ENCODE measurements around the gene FERMT2.

The FERMT2 gene, protein sequence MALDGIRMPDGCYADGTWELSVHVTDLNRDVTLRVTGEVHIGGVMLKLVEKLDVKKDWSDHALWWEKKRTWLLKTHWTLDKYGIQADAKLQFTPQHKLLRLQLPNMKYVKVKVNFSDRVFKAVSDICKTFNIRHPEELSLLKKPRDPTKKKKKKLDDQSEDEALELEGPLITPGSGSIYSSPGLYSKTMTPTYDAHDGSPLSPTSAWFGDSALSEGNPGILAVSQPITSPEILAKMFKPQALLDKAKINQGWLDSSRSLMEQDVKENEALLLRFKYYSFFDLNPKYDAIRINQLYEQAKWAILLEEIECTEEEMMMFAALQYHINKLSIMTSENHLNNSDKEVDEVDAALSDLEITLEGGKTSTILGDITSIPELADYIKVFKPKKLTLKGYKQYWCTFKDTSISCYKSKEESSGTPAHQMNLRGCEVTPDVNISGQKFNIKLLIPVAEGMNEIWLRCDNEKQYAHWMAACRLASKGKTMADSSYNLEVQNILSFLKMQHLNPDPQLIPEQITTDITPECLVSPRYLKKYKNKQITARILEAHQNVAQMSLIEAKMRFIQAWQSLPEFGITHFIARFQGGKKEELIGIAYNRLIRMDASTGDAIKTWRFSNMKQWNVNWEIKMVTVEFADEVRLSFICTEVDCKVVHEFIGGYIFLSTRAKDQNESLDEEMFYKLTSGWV

DNA sequence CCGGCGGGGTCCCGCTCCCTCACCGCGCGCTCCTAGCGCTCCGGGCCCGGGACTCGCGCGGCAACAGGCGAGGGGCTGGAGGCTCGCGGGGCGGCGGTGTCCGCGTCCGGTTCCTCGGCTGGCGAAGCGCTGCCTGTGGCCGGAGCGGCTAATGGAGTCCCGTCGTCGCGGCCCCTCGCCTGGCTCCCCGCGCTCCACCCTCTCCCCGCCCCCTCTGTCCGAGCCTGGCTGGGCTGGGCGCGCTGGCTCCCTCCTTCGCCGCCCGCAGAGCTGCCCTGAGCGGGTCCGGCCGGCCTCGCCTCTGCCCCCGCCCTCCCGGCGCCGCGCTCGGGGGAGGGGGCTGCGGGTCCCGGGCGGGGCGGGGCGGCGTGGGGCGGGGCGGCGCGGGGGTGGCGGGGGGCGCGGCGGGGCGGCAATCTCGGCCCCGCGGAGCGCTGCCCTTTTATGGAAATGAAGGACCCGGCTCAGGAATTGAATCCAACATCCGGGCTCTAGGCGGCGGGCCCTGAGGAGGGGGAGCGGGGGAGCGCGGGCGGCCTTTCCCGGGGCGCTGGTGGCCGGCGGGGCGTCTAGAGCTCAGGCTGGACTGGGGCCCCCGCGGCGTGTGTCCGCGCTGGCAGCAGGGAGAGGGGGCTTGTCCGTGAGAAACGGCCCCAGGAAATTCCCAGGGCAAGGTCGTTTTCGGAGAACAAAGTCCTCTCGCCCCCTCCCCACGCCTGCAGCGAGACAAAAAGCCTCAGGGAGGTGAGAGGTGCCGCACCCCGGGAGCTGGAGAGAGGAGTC lies at the start of gene FERMT2:
FERMT2 (minus strand) TSS at position 153 of the 783 bp plus-strand sequence. CDS start 482 bp downstream, outside the sequence.
- DNase-seq (ENCODE audit: low read depth) = peak; percentile 12

DNA sequence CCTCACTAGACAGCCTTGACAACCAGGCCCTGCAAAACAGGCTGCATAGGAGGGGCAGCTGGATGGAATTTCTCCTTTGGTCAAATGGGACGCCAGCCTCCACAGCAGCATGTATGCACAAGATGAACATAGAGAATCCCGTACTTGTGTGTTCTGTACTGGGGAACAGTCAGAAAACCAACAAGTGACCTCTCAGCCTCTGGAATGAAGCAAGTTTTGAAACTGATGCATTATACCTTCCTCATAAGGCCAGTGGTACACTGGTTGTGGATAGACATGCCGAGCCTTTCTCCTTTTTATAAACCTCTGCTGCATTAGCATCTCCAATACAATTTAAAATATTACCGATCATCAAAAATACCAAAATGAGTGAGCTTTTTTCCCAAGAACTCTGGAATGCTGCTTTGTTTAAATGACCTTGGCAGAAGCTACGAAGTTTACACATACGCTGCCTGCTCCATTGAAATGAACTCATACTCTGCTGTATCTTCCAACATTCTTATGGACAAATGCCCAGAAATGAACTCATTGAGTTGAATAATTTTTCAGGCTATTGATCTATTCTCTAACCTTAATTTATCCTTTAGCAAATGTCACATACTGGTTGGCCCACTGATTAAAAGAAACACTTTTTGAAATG lies 47.6 kb upstream of the FERMT2 start:
- no peak for DNase-seq (ENCODE audit: low read depth)

DNA sequence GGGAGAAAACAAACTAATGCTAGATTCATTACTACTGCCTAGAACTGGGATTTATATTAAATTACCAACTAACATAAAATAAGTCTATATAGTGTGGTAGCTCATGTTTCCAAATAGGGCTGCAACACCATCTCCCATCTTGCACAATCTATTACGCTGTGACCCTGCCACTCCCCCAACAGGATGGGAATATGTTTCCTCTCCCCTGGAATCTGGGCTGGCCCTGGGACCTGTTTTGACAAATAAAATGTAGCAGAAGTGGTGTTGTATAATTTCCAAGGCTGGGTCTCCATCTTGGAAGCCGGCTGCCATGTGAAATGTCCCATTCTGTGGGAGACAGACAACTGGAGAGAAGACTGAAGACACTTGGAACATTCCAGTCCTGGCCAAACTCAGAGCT lies 45.6 kb upstream of the FERMT2 start:
- DNase-seq (ENCODE audit: low read depth) = no peak

DNA sequence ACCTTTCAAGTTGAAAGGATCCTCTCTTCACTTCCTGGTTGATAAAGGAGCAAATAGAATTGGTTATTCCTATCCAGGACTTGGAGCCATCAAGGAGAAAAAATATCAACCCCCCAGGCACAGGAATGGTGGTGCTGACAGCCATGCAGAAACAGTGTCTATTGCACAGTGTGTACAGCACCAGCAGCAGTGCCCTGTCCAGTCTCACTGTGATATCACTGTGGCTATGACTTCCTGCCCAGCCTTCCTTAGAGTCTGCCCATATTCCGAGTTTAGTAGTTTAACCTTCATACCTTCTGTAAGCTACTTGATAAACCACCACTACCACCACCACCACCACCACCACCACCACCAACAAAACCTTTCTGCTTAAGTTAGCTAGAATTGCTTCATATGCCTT lies 45.1 kb upstream of the FERMT2 start:
- DNase-seq (ENCODE audit: low read depth) = no peak

DNA sequence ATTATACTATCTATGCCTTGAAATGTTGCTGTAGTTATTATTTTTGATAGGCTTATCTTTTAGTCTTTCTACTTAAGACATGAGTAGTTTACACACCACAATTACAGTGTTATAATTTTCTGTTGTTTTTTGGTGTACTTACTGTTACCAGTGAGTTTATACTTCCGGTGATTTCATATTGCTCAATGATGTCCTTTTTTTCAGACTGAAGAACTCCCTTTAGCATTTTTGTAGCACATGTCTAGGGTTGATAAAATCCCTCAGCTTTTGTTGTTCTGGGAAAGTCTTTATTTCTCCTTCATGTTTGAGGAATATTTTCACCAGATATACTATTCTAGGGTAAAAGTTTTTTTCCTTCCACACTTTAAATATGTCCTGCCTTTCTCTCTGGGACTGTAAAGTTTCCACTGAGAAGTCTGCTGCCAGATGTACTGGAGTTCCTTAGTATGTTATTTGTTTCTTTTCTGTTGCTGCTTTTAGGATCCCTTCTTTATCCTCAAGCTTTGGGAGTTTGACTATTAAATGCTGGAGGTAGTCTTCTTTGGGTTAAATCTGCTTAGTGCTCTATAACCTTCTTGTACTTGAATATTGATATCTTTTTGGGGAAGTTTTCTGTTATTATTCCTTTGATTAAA lies 41.5 kb upstream of the FERMT2 start:
- no peak for DNase-seq (ENCODE audit: low read depth)

DNA sequence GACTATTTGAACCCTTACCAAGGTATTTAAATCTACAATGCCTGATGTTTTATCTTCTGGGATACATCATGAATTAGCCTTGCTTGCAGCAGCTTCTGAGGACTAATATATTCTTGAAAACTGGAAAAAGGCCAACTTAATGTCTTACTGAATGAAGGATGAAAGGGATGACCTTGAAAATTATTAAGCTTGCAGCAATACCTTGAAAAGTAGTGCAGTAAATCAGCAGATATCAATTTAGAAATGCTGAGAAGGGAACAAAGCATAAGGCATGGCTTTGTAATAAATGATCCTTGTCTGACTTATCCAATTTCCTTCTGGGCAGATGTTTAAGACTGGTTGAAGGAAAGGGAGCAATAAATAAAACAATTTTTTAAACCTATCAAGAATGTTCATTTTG lies 37.3 kb upstream of the FERMT2 start:
- DNase-seq (ENCODE audit: low read depth) = no peak

DNA sequence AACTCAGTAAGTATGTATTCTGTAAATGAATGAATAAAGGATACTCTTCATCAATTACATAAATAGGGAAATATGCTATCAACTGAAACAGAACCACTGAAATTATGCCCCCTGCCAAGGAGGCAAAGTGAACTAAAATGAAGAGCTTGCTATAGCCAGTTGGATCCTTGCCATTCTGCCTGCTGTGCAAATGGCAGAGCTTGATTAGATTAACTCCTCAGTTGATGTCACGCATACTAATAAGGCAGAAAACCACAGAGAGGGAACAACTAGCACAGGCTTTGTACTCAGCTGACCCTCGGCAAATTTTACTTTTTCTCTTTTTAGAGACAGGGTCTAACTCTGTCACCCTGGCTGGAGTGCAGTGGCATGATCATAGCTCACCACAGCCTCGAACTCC lies 36.7 kb upstream of the FERMT2 start:
- no peak for DNase-seq (ENCODE audit: low read depth)

DNA sequence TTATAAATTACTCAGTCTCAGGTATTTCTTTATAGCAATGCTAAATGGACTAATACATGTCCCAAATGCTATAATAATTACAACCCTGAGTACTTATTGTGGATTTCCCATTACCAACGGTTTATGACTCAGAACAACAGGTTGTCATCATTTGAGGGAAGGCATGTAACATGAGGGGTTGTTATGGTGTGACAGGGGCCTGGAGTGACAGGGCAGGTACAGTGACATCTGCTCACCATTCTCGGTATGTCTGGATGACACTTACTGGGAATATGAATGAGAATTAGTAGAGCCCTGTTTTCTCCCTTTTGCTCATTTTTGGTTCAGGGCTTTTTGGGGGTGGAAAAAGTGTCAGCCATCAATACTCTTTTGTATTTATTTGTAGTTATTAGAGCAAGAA lies 36.2 kb upstream of the FERMT2 start:
- DNase-seq (ENCODE audit: low read depth) = no peak

DNA sequence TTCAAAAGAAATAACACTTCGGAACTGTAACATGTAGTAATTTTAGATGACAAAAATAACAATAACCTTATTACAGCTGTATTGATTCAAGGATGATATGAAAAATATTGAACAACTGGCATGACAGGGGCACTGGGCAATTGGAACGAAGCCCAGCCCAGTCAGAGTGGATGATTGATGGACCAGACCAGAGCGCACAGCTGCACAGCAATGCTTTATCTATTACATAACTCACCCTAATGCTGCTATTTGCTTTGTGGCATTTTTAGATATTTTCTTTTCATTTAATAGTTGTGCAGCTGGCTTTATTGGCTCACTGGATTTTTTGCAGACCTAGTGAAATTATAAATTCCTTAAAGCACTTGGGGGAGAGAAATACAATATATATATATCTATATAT lies 26.9 kb upstream of the FERMT2 start:
- no peak for DNase-seq (ENCODE audit: low read depth)

DNA sequence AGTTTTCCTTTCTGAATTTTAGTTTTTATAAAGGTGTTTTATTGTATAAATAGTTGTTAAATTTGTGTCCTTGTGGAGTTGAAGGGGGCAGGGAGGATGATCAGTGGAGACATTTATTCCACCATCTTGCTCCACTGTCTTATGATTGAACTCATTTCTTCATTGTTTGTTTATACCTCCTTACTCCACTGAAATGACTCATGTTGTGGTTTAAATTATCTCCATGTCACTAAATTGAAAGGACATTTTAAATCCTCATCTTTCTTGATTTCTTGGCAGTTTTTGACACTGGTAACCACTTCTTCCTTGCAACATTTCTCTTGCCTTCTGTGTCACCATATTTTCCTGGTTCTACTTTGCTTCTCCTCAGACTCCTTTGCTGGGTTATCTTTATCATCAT lies 23.6 kb upstream of the FERMT2 start:
- no peak for DNase-seq (ENCODE audit: low read depth)

DNA sequence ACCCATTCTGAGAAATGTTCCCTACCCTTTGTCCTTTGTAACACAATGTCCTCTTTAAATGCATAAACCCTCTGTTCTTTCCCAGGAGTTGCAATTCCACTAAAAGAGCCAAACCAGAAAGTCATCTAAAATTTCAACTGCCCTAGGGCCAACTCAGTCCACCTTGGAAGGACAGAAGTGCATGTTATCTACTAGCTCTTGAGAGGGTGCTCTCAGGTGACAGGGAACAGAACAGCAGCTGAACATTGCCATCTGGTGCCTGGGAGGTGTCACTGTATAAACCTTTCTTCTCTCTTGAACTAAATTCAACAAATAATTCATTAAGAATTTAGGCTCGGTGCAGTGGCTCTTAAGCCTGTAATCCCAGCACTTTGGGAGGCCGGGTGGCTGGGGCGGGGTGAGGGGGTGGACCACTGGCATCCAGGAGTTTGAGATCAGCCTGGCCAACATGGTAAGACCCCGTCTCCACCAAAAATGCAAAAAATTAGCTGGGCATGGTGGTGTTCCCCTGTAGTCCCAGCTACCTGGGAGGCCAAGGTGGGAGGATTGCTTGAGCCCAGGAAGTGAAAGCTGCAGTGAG lies 10.3 kb upstream of the FERMT2 start:
- DNase-seq (ENCODE audit: low read depth) = peak; percentile 38

DNA sequence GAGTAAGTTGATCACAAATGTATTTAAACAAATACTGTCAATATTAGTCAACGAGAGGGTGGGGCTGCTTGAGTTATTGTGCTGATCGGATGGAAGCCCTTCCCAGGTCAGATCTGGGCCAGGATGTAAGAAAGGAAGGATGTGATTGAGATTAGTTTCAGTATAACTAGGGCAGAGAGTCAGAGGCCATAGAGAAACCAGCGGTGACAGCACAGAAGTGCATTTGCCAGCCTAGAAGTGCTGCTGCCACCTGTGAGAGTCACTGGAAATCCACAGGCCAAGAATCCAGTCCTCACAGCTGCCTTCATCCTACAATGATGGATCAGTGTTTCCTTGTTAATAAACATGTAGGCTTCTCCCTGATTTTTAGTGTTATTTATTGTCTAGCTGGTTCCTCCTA lies 9.8 kb upstream of the FERMT2 start:
- no peak for DNase-seq (ENCODE audit: low read depth)

DNA sequence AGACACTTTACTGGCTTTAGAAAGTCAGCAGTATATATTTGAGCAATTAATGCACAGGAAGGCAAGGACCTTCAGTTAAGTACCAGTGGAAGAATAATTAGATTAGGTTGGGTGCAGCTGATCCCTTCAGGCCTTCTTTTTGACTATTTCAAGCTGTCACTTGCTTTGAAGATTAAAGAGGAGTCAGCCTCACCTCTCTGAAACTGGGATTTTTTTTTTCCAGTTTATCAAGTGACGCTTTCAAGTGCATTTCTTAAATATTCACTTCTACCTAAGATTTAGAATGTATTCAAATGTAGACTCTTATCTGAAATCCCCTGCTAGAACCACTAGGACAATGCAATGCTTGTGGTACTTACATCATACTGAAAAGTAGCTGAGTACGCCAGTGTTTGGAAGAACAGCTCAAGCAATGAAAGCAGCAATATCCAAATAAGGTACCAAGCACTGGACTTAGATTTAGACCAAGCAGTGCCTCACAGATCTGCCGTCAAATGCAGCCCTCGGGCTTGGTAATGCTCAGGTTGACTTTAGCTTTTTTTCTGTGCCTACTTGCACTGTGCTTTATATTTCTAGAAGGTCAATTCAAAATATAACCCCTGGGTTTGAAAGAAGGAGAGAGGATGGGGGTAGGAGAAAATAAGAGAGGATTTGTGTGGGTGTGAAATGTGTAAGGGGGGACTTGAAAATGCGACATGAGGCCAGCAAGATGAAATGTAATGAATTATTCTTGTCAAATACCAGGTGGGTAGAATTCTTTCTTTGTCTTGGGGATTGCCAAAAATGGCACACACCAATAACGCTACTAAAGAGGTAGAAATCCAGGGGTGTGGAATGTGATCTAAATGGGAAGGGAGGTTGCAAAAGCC lies 3.7 kb upstream of the FERMT2 start:
- no peak for DNase-seq (ENCODE audit: low read depth)

DNA sequence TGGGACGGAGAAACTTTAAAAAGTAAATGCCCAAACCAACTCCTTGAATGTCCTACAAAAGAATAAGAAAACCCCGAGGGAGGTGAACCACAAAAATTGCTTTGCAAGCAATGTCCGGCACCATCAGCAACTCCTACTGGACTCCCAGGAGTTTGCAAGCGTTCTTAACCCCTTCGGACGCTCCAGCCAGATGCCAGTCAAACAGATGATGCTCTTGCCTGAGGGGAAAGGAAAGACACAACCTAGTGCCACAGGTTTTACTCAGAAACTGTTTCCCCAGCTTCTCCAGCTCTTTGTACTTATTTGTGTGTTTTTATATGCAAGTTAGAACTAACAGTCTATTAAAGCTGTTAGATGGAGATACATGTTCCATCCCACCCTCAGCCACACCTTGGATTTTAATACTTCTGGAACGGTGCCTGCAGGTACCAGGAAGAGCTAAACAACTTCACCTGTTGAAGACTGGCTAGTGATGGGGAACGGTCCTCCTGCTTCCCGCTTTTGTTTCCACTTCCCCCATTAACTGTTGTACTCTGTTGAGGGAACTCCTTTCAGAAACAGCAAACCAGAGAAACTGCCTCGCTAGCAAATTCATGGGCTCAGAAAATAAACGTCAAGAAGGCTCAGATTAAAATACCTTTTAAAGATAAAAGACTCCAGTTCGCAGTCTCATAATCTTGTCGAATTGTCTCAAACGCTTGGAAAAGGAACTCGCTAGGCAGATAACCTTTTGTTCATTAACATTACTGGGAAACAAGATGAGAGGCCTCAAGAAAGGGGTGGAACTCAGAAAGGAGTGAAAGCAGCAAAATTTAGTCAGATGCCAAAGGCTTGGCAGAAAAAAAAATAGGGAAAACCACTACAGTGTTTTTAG lies 1.1 kb upstream of the FERMT2 start:
- no peak for DNase-seq (ENCODE audit: low read depth)

DNA sequence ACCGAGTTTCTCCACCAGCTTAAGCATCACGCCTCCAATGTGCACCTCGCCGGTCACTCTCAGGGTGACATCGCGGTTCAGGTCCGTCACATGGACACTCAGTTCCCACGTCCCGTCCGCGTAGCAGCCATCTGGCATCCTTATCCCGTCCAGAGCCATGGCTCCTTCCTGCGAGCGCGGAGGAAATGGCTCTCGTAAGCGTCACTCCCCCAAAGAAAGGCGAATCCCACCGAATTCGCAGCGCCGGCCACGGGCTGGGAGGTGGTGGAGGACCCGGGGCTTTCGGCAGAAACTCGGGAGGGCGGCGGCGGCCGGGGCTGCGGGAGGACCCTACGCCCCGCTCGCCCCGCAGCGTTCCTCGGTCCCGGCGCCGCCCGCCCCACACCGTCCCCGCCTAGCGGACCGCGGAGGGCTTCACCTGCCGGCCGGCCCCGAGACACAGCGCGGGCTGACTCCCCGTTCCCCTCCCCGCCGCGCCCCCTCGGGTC lies 396 bp downstream of the FERMT2 start:
- DNase-seq (ENCODE audit: low read depth) = no peak

DNA sequence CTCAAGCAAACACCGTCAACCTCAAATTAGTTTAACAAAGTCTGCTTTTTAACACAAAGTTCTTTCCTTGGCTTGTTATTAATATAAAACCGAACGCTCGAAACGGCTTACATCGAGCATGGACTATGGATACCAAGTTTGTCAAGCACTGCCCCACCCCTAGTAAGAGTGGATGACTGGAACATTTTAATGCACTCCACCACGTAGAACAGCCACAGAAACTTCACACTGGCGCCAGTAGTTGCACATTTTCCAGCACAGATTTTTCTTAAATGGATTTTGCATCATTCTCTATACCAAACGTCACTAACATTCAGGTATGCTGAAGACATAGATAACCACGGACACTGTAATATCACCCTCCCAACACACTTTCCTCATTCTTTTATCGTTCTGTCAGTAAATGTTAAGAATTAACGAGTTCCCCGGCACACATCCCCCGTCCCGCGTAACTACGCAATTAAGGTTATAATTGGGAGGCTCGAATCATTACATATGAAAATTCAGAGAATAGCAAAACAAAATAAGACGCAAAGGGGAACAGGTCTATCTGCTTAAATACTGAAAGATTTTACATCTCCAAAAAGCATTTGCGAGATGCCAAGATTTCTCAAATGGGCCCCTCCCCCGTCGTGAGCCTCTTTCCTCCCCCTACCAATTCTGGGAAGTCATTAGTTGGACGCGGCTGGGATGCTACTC lies 990 bp downstream of the FERMT2 start:
- DNase-seq (ENCODE audit: low read depth) = no peak

DNA sequence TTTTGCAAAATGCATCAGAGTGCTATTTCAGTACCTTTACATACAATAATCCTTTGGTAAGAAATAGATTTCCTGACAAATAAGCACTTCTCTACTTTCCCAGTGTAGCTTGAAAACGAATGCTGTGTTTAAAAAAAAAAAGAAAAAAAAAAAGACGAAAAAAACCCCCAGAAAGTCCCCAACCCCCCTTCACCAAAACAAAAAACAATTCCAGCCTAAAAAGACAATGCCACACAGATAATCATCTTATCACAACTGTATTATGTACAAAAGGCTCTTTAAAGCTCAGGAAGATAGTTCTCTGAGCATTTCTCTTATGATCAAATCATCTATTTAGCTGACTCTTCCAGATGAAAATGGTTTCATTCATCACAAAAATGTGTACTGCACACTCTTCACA lies 1.6 kb downstream of the FERMT2 start:
- DNase-seq (ENCODE audit: low read depth) = no peak

DNA sequence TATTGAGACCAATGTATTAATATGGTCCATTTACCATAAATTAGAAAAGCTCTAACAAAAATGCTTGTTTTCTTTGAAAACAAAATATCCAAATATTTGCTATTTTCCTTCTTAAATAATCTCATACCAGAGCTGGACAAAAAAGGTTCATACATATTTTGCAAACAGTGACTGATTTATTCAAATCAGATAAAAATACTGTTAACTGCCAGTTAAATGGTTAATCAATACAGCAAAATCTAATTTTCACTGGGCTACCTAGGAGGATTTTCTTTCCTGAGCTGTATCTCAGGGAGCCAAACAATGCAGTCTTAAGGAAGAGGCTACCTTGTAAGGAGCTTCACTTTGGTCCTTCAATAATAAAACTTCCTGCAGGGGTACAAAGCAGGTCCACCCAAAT lies 2.0 kb downstream of the FERMT2 start:
- DNase-seq (ENCODE audit: low read depth) = no peak

DNA sequence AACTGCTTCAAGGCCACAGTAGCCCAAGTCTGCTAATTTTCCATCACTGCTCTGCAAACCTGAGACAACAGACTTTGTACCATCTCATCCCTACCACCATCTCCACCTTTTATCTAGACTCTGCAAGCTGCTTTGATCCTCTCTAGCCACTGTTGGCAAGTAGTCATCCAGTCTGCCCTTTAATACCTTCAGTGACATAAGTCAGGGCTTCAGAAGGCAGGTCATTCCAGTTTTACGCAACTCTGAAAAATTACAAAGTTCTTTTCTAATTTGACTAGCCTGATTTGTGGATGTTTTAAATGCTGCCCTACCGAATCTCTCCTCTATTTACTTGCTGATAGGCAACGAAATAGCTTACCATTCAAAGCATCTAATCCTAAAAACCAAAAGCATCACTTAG lies 2.8 kb downstream of the FERMT2 start:
- DNase-seq (ENCODE audit: low read depth) = no peak
